ENCODE data around the gene RHCE. TPM values are rescaled to one million over a fixed set of nuclear protein-coding genes. Genes with fewer than 3 reads are reported as not detected.

Gene RHCE
- total RNA-seq, 2 experiments from 2014 or later = 0.50 to 0.56 TPM

DNA sequence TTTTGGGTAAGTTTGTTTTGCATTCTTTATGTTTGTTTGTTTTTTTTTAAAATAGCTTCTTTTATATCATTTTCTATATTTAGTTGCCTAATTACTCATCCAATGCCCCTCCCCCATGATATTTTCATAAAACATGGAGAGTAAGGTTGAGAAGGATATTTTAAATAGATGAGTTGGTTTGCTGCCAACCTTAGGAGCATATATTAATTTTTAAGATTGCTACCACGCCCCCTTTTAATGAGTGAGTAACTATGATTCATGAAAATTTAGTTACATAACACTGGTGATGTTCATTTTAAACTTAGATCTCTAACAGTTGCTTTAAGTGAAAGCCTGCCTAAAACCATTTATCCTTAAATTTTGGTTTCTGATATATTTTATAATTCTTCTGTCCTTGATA lies 63.8 kb downstream of the RHCE start:
- no peak for DNase-seq
- H3K4me3 Mint-ChIP-seq = no peak overlapping the region
- TF ChIP-seq, protein P1, sequence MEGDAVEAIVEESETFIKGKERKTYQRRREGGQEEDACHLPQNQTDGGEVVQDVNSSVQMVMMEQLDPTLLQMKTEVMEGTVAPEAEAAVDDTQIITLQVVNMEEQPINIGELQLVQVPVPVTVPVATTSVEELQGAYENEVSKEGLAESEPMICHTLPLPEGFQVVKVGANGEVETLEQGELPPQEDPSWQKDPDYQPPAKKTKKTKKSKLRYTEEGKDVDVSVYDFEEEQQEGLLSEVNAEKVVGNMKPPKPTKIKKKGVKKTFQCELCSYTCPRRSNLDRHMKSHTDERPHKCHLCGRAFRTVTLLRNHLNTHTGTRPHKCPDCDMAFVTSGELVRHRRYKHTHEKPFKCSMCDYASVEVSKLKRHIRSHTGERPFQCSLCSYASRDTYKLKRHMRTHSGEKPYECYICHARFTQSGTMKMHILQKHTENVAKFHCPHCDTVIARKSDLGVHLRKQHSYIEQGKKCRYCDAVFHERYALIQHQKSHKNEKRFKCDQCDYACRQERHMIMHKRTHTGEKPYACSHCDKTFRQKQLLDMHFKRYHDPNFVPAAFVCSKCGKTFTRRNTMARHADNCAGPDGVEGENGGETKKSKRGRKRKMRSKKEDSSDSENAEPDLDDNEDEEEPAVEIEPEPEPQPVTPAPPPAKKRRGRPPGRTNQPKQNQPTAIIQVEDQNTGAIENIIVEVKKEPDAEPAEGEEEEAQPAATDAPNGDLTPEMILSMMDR (IDR thresholded peaks at IDR 0.05) = no peak
- intact Hi-C loops (cut with micrococcal nuclease) = no loop called here
- H3K27ac Mint-ChIP-seq = peak overlapping the region; percentile 81
- ATAC-seq = peak; percentile 18
- H3K4me1 Mint-ChIP-seq (ENCODE audit: low read depth) = peaks cover 43% of the 10 kb centered on the region
- no peaks in the 10 kb centered on the region for H3K9me3 Mint-ChIP-seq
- no peaks in the 10 kb centered on the region for H3K27me3 Mint-ChIP-seq
- ChIA-PET CTCF (interaction anchor here (1.4 kb wide), 1 partner anchor 164 kb away, joined by 3 read pairs; no protein-coding TSS in a partner anchor), POLR2A (interaction anchor here (1.1 kb wide), 1 partner anchor 13 kb away, joined by 7 read pairs; no protein-coding TSS in a partner anchor)
- H3K36me3 Mint-ChIP-seq (ENCODE audit: low read depth) = peaks cover 33% of the 10 kb centered on the region

DNA sequence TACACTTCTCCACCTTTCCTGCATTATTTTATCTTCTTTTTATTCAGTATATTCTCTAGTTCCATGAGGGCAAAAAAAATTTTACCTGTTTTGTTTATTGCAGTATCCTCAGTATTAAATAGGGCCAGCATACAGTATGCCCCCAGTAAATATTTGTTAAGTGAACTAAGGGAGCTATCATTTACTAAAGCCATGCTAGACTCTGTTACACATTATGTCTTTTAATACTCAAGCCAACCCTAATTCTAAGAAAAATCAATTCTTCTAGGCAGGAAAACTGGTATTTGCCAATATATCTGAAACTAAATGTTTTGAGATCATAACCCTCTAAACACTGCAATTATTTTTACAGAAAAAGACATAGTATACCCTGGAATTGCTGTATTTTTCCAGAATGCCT lies 64.2 kb downstream of the RHCE start:
- Mint-ChIP-seq H3K4me3 (no peak overlapping the region), H3K27ac (peak overlapping the region; percentile 79)
- CTCF ChIA-PET = interaction anchor here (1.4 kb wide), 1 partner anchor 164 kb away, joined by 3 read pairs; no protein-coding TSS in a partner anchor

DNA sequence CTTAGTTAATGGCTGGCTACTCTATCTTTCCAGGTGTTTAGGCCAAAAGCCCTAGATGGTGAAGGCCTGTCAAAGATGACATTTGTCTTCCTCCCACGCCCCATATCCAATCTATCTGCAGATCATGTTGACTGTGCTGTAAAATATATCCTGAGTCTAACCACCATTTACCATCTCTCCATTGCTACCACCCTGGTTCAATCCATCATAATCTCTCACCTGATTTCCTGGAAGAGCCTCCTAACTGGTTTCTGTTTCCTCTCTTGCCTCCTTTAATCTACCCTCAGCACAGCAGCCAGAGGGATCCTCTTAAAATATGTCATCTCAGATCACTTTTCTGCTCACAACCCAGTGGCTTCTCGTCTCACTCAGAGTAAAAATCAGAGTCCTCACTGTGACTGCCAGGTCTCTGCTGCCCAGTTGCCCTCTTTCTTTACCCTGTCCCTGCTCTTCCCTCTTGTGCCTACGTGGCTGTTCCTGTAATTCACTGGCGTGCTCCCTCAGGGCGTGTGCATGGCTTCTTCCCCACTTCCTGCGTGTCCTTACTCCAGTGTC lies 64.7 kb downstream of the RHCE start:
- intact Hi-C loops (cut with micrococcal nuclease) = no loop called here

More for the DNA sequence above, 64.2 kb downstream of the RHCE start:
- POLR2A ChIA-PET = interaction anchor here (1.1 kb wide), 1 partner anchor 13 kb away, joined by 7 read pairs; no protein-coding TSS in a partner anchor
- ATAC-seq (no peak), DNase-seq (no peak)
- intact Hi-C loops (cut with micrococcal nuclease) = no loop called here
- H3K9me3 Mint-ChIP-seq = no peaks in the 10 kb centered on the region
- no peaks in the 10 kb centered on the region for H3K27me3 Mint-ChIP-seq
- TF ChIP-seq, protein P1 (IDR thresholded peaks at IDR 0.05) = no peak
- H3K4me1 Mint-ChIP-seq (ENCODE audit: low read depth) = peaks cover 40% of the 10 kb centered on the region
- H3K36me3 Mint-ChIP-seq (ENCODE audit: low read depth) = peaks cover 29% of the 10 kb centered on the region

DNA sequence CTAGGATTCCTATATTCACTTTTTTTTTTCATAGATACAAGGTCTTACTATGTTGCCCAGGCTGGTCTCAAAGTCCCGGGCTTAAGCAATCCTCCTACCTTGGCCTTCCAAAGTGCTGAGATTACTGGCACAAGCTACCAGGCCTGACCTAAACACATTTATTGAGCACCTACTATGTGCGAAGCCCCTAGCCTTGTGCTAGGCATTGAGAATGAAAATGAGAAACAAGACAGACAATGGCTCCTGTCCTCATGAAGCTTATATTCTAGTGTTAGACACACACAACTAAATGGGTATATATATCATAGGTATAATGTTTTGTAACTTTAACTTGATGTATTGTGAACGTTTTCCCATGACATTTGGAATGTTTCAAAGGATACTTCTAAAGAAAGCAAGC lies 71.0 kb downstream of the RHCE start:
- ChIA-PET CTCF (no interaction called here), POLR2A (no interaction called here)
- peaks cover 6% of the 10 kb centered on the region for H3K4me1 Mint-ChIP-seq (ENCODE audit: low read depth)
- H3K36me3 Mint-ChIP-seq (ENCODE audit: low read depth) = peaks cover 15% of the 10 kb centered on the region
- no peak overlapping the region for H3K4me3 Mint-ChIP-seq
- H3K27ac Mint-ChIP-seq = no peak overlapping the region
- H3K9me3 Mint-ChIP-seq = no peaks in the 10 kb centered on the region
- TF ChIP-seq, protein P1 (IDR thresholded peaks at IDR 0.05) = no peak
- DNase-seq = no peak
- ATAC-seq = no peak
- intact Hi-C loops (cut with micrococcal nuclease) = no loop called here
- H3K27me3 Mint-ChIP-seq = no peaks in the 10 kb centered on the region

More for the DNA sequence above, 64.7 kb downstream of the RHCE start:
- ATAC-seq (peak; percentile 34), DNase-seq (peak; percentile 12)
- Mint-ChIP-seq H3K4me1 (ENCODE audit: low read depth) (peaks cover 35% of the 10 kb centered on the region), H3K9me3 (no peaks in the 10 kb centered on the region), H3K27me3 (no peaks in the 10 kb centered on the region), H3K4me3 (no peak overlapping the region), H3K36me3 (ENCODE audit: low read depth) (peaks cover 24% of the 10 kb centered on the region), H3K27ac (peak overlapping the region; percentile 79)
- TF ChIP-seq, protein P1 (IDR thresholded peaks at IDR 0.05) = no peak
- ChIA-PET CTCF (interaction anchor here (1.4 kb wide), 1 partner anchor 165 kb away, joined by 3 read pairs; no protein-coding TSS in a partner anchor), POLR2A (no interaction called here)

DNA sequence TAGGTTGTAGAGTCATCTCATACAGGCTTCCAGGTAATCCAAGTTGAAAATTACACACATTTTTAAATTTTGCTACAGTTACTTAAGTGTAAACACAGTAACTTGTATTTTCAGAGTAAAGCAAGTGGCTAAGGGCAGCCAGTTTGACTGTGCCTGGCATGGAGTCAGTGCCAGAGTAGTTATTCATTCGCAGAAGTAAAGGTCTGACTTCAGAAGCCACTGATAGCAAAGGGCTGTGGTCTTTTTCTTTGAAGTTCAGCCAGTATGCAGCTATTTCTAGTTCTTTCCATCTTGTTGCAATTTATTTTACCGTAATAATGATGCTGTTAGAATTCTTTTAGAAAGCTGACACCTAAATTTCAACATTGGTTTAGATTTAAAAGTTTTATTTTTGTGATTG lies 73.1 kb downstream of the RHCE start:
- no peak overlapping the region for H3K4me3 Mint-ChIP-seq
- no peak overlapping the region for H3K27ac Mint-ChIP-seq
- CTCF ChIA-PET = interaction anchor here (1.3 kb wide), 1 partner anchor 17 kb away, joined by 3 read pairs; no protein-coding TSS in a partner anchor
- H3K9me3 Mint-ChIP-seq = no peaks in the 10 kb centered on the region
- ATAC-seq (no peak), DNase-seq (no peak)
- intact Hi-C loops (cut with micrococcal nuclease) = no loop called here
- POLR2A ChIA-PET = interaction anchor here (1.3 kb wide), 1 partner anchor 8 kb away, joined by 4 read pairs; no protein-coding TSS in a partner anchor
- TF ChIP-seq, protein P1 (IDR thresholded peaks at IDR 0.05) = no peak
- peaks cover 24% of the 10 kb centered on the region for H3K36me3 Mint-ChIP-seq (ENCODE audit: low read depth)
- no peaks in the 10 kb centered on the region for H3K27me3 Mint-ChIP-seq
- peaks cover 11% of the 10 kb centered on the region for H3K4me1 Mint-ChIP-seq (ENCODE audit: low read depth)

Measured in activated CD8-positive, alpha-beta T cell treated with anti-CD3 and anti-CD28 coated beads for 36 hours (primary cell).